CD4-positive, alpha-beta memory T cell (primary cell): ENCODE results near the gene TMEM87B. TPM values are rescaled to one million over a fixed set of nuclear protein-coding genes. Genes with fewer than 3 reads are reported as not detected.
"Not testable (repeated sequence)": the region's sequence is repeated elsewhere in the genome, so short reads cannot be mapped to it uniquely, and the experiment has no call there.

Experiments used
- CTCF ChIA-PET: fragments of 350-600 bp; sonication (Branson Sonifier 250); formaldehyde crosslinking; loops from one replicate; lab custom pipeline; 2021; ENCODE audit warnings: inconsistent platforms; ENCODE audit not compliant: partially characterized antibody; lab: Charles Lee
- POLR2A ChIA-PET: fragments of 350-600 bp; sonication (Branson Sonifier 250); formaldehyde crosslinking; loops from one replicate; lab custom pipeline; 2021; ENCODE audit not compliant: partially characterized antibody; lab: Charles Lee
- DNase-seq, 5 donors: peaks; one replicate each; pipeline versions ENCODE4 v3.0.0 to v3.0.0-alpha.2; 2020 to 2022; ENCODE audit warnings: mixed read lengths in 1 of 5
- H3K27ac ChIP-seq: one replicate; pipeline ENCODE4 v1.7.0; 2013; ENCODE audit warnings: low read depth, low read length
- H3K27me3 ChIP-seq: 2 replicates; pipeline ENCODE4 v1.7.0; 2013; ENCODE audit warnings: mild to moderate bottlenecking, low read length, moderate library complexity; ENCODE audit not compliant: insufficient read depth
- H3K36me3 ChIP-seq: 2 replicates; pipeline ENCODE4 v1.7.0; 2013; ENCODE audit warnings: mild to moderate bottlenecking, low read length, moderate library complexity; ENCODE audit not compliant: insufficient read depth
- H3K4me1 ChIP-seq: 2 replicates; pipeline ENCODE4 v1.7.0; 2013; ENCODE audit warnings: mild to moderate bottlenecking, low read length, moderate library complexity; ENCODE audit not compliant: insufficient read depth
- H3K4me3 ChIP-seq, 2 donors: one replicate each; pipeline ENCODE4 v1.7.0; 2013; ENCODE audit warnings: low read length in 2 of 2, mild to moderate bottlenecking in 1 of 2
- H3K9me3 ChIP-seq, 2 donors: one replicate each; pipeline ENCODE4 v1.7.0; 2013; ENCODE audit warnings: low read length in 2 of 2, control low read depth in 1 of 2; ENCODE audit not compliant: control insufficient read depth in 1 of 2
- H3K27ac Mint-ChIP-seq, 7 donors: one replicate each; pipeline ENCODE4 v1.8.0; 2020 to 2021; ENCODE audit warnings: mixed read lengths in 7 of 7, mild to moderate bottlenecking in 6 of 7, inconsistent platforms in 3 of 7, moderate library complexity in 3 of 7
- H3K27me3 Mint-ChIP-seq, 2 donors: one replicate each; pipeline ENCODE4 v1.8.0; 2020 to 2021; ENCODE audit warnings: mixed read lengths in 2 of 2
- H3K36me3 Mint-ChIP-seq, 2 donors: one replicate each; pipeline ENCODE4 v1.8.0; 2020 to 2021; ENCODE audit warnings: mixed read lengths in 2 of 2, inconsistent platforms in 1 of 2, mild to moderate bottlenecking in 1 of 2
- H3K4me1 Mint-ChIP-seq, 4 donors: one replicate each; pipeline ENCODE4 v1.8.0; 2020 to 2021; ENCODE audit warnings: mixed read lengths in 4 of 4, mild to moderate bottlenecking in 1 of 4
- H3K4me3 Mint-ChIP-seq, 8 donors: one replicate each; pipeline ENCODE4 v1.8.0; 2020 to 2021; ENCODE audit warnings: mixed read lengths in 8 of 8, mild to moderate bottlenecking in 7 of 8, moderate library complexity in 6 of 8, inconsistent platforms in 3 of 8
- H3K9me3 Mint-ChIP-seq, 8 donors: one replicate each; pipeline ENCODE4 v1.8.0; 2020 to 2021; ENCODE audit warnings: mixed read lengths in 8 of 8, mild to moderate bottlenecking in 5 of 8, inconsistent platforms in 3 of 8, moderate library complexity in 1 of 8
- intact Hi-C: fragments of 100-400 bp; cut with micrococcal nuclease; formaldehyde crosslinking; loops from one replicate; pipeline ENCODE4 v1.15.1; 2023
- polyA plus RNA-seq, 2 donors: library from polyadenylated mRNA; unstranded; fragments of 300-500 nt; fragmentation: Illumina TruSeq; gene quantifications; one replicate each; pipeline ENCODE4 v1.2.3, GENCODE V29; 2021
- total RNA-seq, 2 experiments: library from RNA; stranded (reverse); gene quantifications; one replicate each; pipeline ENCODE4 v1.2.3, GENCODE V29; 2021

TMEM87B gene
- total and polyA plus RNA-seq, 4 experiments from 2014 or later: 12.5 to 28.7 (median 21.8) TPM

DNA sequence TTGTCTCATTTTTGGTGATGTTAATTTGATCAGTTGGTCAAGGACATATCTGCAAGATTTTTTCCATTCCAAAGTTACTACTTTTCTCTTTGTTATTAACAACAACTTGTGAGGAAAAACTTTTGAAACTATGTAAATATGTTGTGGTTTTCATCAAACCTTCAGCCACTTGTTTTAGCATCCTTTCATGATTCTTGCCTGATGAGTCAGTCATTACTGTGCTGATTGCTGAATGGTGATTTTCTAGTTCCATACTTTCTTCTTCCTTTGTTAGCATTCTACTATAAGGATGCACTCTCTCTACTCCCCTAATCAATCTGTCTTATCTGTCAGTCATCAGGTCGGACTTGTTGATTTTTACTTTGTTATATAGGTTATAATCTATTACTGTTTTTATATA is 10.9 kb downstream of the TMEM87B start:
- ChIA-PET POLR2A (interaction anchor here (1.4 kb wide), 1 partner anchor 211 kb away, joined by 3 read pairs; no protein-coding TSS in a partner anchor), CTCF (no interaction called here)
- H3K36me3 ChIP-seq: peaks cover 37% of the 10 kb centered on the region
- Mint-ChIP-seq H3K36me3 (peaks cover 68 to 78% of the 10 kb centered on the region in 2 donors), H3K27ac (peak overlapping the region in 1 of 7 donors; percentile 26), H3K27me3 (no peaks in the 10 kb centered on the region), H3K4me1 (peaks cover 31 to 52% (median 47%) of the 10 kb centered on the region in 4 donors), H3K9me3 (peaks cover 0 to 4% (median 0%) of the 10 kb centered on the region in 8 donors), H3K4me3 (no peak overlapping the region)
- no peaks in the 10 kb centered on the region for H3K9me3 ChIP-seq
- DNase-seq: no peak
- no peaks in the 10 kb centered on the region for H3K4me1 ChIP-seq
- intact Hi-C loops: no loop called here
- no peaks in the 10 kb centered on the region for H3K27me3 ChIP-seq
- H3K27ac ChIP-seq: no peak overlapping the region
- no peak overlapping the region for H3K4me3 ChIP-seq

DNA sequence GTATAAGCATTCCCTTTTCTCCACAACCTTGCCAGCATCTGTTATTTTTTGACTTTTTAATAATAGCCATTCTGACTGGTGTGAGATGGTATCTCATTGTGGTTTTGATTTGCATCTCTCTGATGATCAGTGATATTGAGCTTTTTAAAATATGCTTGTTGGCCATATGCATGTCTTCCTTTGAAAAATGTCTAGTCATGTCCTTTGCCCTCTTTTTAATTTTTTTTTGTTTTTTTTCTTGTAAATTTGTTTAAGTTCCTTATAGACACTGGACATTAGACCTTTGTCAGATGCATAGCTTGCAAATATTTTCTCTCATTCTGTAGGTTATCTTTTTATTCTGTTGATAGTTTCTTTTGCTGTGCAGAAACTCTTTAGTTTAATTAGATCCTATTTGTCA is 14.7 kb downstream of the TMEM87B start:
- H3K27me3 ChIP-seq, H3K4me1 ChIP-seq, CTCF ChIA-PET, DNase-seq, H3K9me3 ChIP-seq, H3K27ac ChIP-seq, H3K27me3 Mint-ChIP-seq, H3K4me3 Mint-ChIP-seq, POLR2A ChIA-PET, H3K4me3 ChIP-seq, H3K27ac Mint-ChIP-seq, intact Hi-C loops, H3K9me3 Mint-ChIP-seq: not testable (repeated sequence)
- peaks cover 24% of the 10 kb centered on the region for H3K36me3 ChIP-seq
- peaks cover 38 to 60% (median 45%) of the 10 kb centered on the region in 4 donors for H3K4me1 Mint-ChIP-seq
- peaks cover 72 to 74% of the 10 kb centered on the region in 2 donors for H3K36me3 Mint-ChIP-seq

DNA sequence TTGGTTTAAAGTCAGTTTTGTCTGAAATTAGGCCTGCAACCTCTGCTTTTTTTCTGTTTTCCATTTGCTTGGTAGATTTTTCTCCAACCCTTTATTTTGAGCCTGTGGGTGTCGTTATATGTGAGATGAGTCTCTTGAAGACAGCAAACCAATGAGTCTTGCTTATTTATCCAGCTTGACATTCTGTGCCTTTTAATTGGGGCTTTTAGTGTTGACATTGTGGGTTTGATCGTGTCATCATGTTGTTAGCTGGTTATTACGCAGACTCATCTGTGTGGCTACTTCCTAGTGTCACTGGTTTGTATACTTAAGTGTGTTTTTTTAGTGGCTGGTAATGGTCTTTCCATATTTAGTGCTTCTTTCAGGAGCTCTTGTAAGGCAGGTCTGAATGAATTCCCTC is 18.8 kb downstream of the TMEM87B start:
- Mint-ChIP-seq H3K27me3 (no peaks in the 10 kb centered on the region), H3K9me3 (peaks cover 0 to 7% (median under 1%) of the 10 kb centered on the region in 8 donors), H3K27ac (peak overlapping the region in 2 of 7 donors; percentile 55 to 60), H3K4me3 (peak overlapping the region in 4 of 8 donors; percentile 4 to 40 (median 18)), H3K4me1 (peaks cover 36 to 49% (median 40%) of the 10 kb centered on the region in 4 donors), H3K36me3 (peaks cover 61 to 72% of the 10 kb centered on the region in 2 donors)
- H3K4me1 ChIP-seq: peaks cover 7% of the 10 kb centered on the region
- H3K27me3 ChIP-seq: no peaks in the 10 kb centered on the region
- no peaks in the 10 kb centered on the region for H3K9me3 ChIP-seq
- H3K4me3 ChIP-seq: no peak overlapping the region
- H3K36me3 ChIP-seq: peaks cover 9% of the 10 kb centered on the region
- H3K27ac ChIP-seq: no peak overlapping the region
- ChIA-PET POLR2A (no interaction called here), CTCF (no interaction called here)
- intact Hi-C loops: no loop called here
- DNase-seq: no peak

DNA sequence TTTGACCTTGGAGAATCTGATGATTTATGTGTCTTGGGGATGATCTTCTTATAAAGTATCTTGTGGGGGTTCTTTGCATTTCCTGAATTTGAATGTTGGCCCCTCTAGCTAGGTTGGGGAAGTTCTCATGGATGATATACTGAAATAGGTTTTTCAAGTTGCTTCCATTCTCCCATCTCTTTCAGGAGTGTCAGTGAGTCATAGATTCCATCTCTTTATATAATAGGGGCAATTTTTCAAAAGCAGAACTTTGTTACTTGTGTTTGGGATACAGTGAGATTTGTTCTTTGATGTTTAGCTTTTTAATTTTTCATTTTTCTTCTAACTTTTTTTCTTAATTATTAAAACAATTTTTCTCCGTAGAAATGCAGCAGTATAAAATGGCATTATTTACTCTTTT is 19.4 kb downstream of the TMEM87B start:
- H3K27ac Mint-ChIP-seq: peak overlapping the region in 1 of 7 donors; percentile 15
- intact Hi-C loops: no loop called here
- H3K36me3 Mint-ChIP-seq: peaks cover 59 to 74% of the 10 kb centered on the region in 2 donors
- Histone ChIP-seq H3K4me1 (peaks cover 7% of the 10 kb centered on the region), H3K9me3 (no peaks in the 10 kb centered on the region), H3K4me3 (no peak overlapping the region), H3K36me3 (peaks cover 9% of the 10 kb centered on the region), H3K27me3 (no peaks in the 10 kb centered on the region), H3K27ac (no peak overlapping the region)
- H3K9me3 Mint-ChIP-seq: peaks cover 0 to 7% (median under 1%) of the 10 kb centered on the region in 8 donors
- ChIA-PET CTCF (no interaction called here), POLR2A (no interaction called here)
- no peak overlapping the region for H3K4me3 Mint-ChIP-seq
- DNase-seq: no peak
- H3K27me3 Mint-ChIP-seq: no peaks in the 10 kb centered on the region
- H3K4me1 Mint-ChIP-seq: peaks cover 33 to 44% (median 38%) of the 10 kb centered on the region in 4 donors

DNA sequence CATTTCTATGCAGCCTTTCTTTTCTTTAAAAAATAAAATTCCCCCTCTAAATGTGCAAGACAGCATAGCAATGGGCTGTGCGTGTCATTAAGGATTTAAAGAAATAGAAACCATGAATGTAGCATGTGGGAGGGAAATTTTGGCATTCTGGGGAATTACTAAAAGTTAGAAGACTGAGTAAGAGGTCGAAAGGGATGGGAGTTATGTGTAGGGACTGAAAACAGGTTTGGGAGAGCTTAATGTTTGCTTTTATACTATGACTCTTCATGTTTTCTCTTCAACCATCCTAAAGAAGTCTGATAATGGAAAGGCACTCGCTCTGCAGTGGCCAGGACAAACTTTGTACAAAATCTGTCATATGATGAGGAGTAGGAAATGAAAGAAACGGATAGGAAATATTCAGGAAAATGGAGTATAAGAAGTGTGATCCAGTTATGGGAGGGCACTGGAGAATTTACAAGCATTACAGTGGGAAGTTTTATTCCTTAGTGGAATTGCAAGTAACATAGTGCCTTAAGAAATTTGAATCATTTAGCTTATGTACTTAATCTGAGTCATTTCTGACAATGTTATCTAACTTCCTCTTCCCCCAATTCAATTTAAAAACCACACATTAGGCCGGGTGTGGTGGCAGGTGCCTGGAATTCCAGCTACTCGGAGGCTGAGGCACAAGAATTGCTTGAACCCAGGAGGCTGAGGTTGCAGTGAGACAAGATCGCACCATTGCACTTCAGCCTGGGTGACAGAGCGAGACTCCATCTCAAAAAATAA is 20.6 kb downstream of the TMEM87B start:
- intact Hi-C loops: no loop called here
- Histone ChIP-seq H3K9me3 (no peaks in the 10 kb centered on the region), H3K27me3 (no peaks in the 10 kb centered on the region), H3K27ac (no peak overlapping the region), H3K4me3 (no peak overlapping the region), H3K4me1 (peaks cover 7% of the 10 kb centered on the region), H3K36me3 (peaks cover 9% of the 10 kb centered on the region)
- no peaks in the 10 kb centered on the region for H3K27me3 Mint-ChIP-seq
- peak overlapping the region in 3 of 7 donors; percentile 3 to 79 (median 33) for H3K27ac Mint-ChIP-seq
- H3K9me3 Mint-ChIP-seq: peaks cover 0 to 7% (median 0%) of the 10 kb centered on the region in 8 donors
- POLR2A ChIA-PET: no interaction called here
- peaks cover 34 to 41% (median 35%) of the 10 kb centered on the region in 4 donors for H3K4me1 Mint-ChIP-seq
- CTCF ChIA-PET: no interaction called here
- peaks cover 52 to 69% of the 10 kb centered on the region in 2 donors for H3K36me3 Mint-ChIP-seq
- DNase-seq: no peak
- H3K4me3 Mint-ChIP-seq: no peak overlapping the region

DNA sequence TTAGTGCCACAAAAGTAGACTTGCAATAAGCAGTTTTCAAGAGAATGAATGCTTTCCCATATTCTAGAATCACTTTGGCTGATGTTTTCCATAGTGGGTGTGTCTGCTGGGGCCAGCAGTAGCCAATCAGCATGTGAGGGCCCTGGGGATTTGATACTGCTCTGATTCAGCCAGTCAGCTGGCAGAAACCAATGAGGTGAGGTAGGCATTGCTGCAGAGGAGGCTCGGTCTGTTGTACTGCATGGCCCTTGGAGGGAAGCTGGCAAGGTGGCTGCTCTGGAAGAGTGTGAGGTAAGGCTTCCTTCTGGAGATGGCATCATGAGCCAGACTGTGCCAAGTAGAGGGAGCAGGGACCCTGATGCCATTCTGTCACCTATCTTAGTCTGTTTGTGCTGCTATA is 22.7 kb downstream of the TMEM87B start:
- peaks cover 3% of the 10 kb centered on the region for H3K4me1 ChIP-seq

DNA sequence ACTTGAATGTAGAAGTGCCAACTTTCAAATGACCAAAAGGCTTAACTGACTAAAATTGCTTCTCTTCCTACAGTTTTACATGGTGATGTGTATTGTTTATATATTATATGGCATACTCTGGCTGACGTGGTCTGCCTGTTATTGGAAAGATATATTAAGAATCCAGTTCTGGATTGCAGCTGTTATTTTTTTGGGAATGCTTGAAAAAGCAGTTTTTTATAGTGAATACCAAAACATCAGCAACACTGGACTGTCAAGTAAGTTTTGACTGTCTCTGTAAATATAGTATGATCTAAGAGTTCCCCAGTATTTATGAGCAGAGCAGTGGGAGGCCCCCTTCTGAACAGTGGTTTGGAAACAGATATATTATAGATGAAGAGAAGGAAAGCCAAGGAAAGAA is 26.2 kb downstream of the TMEM87B start:
- Histone ChIP-seq H3K9me3 (no peaks in the 10 kb centered on the region), H3K27ac (no peak overlapping the region), H3K4me3 (no peak overlapping the region), H3K27me3 (no peaks in the 10 kb centered on the region), H3K4me1 (no peaks in the 10 kb centered on the region), H3K36me3 (peaks cover 38% of the 10 kb centered on the region)
- no peak overlapping the region for H3K27ac Mint-ChIP-seq
- DNase-seq: no peak
- H3K4me1 Mint-ChIP-seq: peaks cover 0 to 15% (median 5%) of the 10 kb centered on the region in 4 donors
- ChIA-PET CTCF (no interaction called here), POLR2A (no interaction called here)
- H3K36me3 Mint-ChIP-seq: peaks cover 58 to 79% of the 10 kb centered on the region in 2 donors
- intact Hi-C loops: no loop called here
- no peaks in the 10 kb centered on the region for H3K27me3 Mint-ChIP-seq
- no peak overlapping the region for H3K4me3 Mint-ChIP-seq
- peaks cover 0 to 2% (median 0%) of the 10 kb centered on the region in 8 donors for H3K9me3 Mint-ChIP-seq

More for the DNA sequence above, 22.7 kb downstream of the TMEM87B start:
- no peak overlapping the region for H3K4me3 ChIP-seq
- no peaks in the 10 kb centered on the region for H3K9me3 ChIP-seq
- peaks cover 21 to 27% (median 24%) of the 10 kb centered on the region in 4 donors for H3K4me1 Mint-ChIP-seq
- ChIA-PET POLR2A (no interaction called here), CTCF (no interaction called here)
- peaks cover 27% of the 10 kb centered on the region for H3K36me3 ChIP-seq
- DNase-seq: no peak
- H3K27ac Mint-ChIP-seq: no peak overlapping the region
- H3K9me3 Mint-ChIP-seq: peaks cover 0 to 7% (median 0%) of the 10 kb centered on the region in 8 donors
- no peak overlapping the region for H3K27ac ChIP-seq
- intact Hi-C loops: no loop called here
- H3K4me3 Mint-ChIP-seq: no peak overlapping the region
- peaks cover 60 to 76% of the 10 kb centered on the region in 2 donors for H3K36me3 Mint-ChIP-seq
- H3K27me3 ChIP-seq: no peaks in the 10 kb centered on the region
- no peaks in the 10 kb centered on the region for H3K27me3 Mint-ChIP-seq
